ENCODE results near the gene BORCS6.
"Not testable (repeated sequence)": the region's sequence is repeated elsewhere in the genome, so short reads cannot be mapped to it uniquely, and the experiment has no call there.

The BORCS6 gene

GRCh38 chr17:8189711-8190477 is at the start of gene BORCS6:
Gene BORCS6, minus strand, starts transcription at chr17:8190180. Its CDS starts 40 bp downstream, at chr17:8190140.
- DNase-seq = peak; percentile 84 to 95 (median 90)

GRCh38 chr17:8237886-8238285 is 47.9 kb upstream of the BORCS6 start:
- no peak for DNase-seq

GRCh38 chr17:8237175-8237574 is 47.2 kb upstream of the BORCS6 start:
- DNase-seq = peak; percentile 25 to 70 (median 61)

GRCh38 chr17:8235676-8236075 is 45.7 kb upstream of the BORCS6 start:
- DNase-seq = no peak

GRCh38 chr17:8234361-8235270 is 44.6 kb upstream of the BORCS6 start:
- DNase-seq = no peak

- no peak for DNase-seq
Measured at GRCh38 chr17:8231701-8232100, 41.7 kb upstream of the BORCS6 start.

- no peak for DNase-seq
Measured at GRCh38 chr17:8227238-8227581, 37.2 kb upstream of the BORCS6 start.

- peak in 1 of 3 experiments; percentile 42 for DNase-seq
Measured at GRCh38 chr17:8226536-8227237, 36.7 kb upstream of the BORCS6 start.

- peak in 2 of 3 experiments; percentile 3 to 34 for DNase-seq
Measured at GRCh38 chr17:8225813-8226535, 36.0 kb upstream of the BORCS6 start.

- no peak for DNase-seq
Measured at GRCh38 chr17:8224891-8225812, 35.2 kb upstream of the BORCS6 start.

- peak; percentile 24 to 74 (median 72) for DNase-seq
Measured at GRCh38 chr17:8223356-8224126, 33.6 kb upstream of the BORCS6 start.

- peak; percentile 63 to 87 (median 85) for DNase-seq
Measured at GRCh38 chr17:8222630-8223355, 32.8 kb upstream of the BORCS6 start.

GRCh38 chr17:8222380-8222629 is 32.3 kb upstream of the BORCS6 start:
- DNase-seq = peak in 1 of 3 experiments; percentile 83

- DNase-seq = peak; percentile 77 to 93 (median 85)
Measured at GRCh38 chr17:8221663-8222379, 31.8 kb upstream of the BORCS6 start.

GRCh38 chr17:8220783-8221662 is 31.0 kb upstream of the BORCS6 start:
- DNase-seq = peak; percentile 85 to 96 (median 89)

GRCh38 chr17:8214000-8214399 is 24.0 kb upstream of the BORCS6 start:
- not testable (repeated sequence) for DNase-seq

GRCh38 chr17:8212312-8213180 is 22.6 kb upstream of the BORCS6 start:
- DNase-seq = no peak

Measured in NCI-H1417 (cell line).